GM19452 (cell line): ENCODE results near the gene P2RX2.

Source experiments
- ATAC-seq: cut with Tn5 transposase; IDR thresholded peaks from one replicate; pipeline ENCODE4 v1.9.1; 2021; ENCODE audit not compliant: unreplicated experiment

P2RX2 gene

GRCh38 chr12:132635076-132635955 lies 16.7 kb downstream of the P2RX2 start:
- no peak for ATAC-seq

DNA sequence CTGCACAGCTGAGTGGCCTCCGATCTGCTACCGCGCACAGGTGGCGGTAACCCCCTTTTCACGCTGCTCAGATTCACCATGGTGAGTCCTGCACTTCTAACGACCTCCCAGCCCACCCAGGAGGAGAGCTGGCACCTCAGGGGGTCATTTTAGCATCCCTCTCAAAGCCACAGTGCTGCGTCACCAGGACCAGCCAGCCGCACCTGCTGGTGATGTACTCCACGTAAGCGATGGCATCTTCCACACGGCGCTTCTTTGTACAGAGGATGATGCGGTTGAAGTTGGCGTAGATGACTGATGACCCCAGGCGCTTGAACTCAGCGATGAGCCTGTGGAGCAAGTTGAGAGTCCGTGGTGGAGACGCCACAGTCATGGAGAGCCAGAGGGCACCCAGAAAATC lies 19.2 kb downstream of the P2RX2 start:
- no peak for ATAC-seq

DNA sequence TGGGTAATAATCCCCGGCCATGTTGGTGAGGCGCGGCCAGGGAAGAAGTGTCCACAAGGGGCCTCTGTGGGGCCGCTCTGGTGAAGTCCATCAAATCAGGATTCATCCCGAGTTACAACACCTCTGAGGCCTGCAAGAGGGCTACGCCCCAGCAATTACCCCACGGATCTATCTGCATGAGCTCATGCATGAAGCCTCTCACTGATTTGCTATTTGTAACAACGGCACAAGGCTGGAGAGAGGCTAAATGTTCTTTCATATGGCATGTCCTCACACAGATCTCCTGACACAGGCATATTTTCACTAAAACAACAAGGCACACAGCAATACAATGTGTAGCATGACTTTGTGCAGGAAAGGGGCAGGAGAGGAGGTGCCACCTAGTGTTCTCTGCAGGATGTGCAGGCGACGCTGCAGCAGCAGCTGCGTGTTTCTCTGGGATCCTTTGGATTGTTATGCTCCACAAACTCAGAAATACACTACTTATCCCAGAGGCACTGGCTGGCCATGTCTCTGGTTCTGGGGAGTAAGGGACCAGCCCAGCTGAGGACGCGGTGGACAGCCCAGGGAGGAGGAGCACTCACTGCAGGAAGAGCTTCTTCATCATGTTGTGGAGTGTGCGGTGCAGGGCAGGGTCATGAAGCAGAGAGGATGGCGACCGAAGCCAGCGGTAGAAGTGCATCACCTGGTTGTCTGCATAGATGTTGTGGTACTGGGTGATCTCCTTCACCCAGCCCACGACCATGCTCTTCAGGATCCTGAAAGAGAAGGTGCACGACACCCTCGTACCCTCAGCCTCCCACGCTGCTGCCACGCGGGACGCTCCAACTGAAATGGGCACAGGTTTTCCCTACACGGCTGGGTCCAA lies 20.2 kb downstream of the P2RX2 start:
- ATAC-seq, result no peak

DNA sequence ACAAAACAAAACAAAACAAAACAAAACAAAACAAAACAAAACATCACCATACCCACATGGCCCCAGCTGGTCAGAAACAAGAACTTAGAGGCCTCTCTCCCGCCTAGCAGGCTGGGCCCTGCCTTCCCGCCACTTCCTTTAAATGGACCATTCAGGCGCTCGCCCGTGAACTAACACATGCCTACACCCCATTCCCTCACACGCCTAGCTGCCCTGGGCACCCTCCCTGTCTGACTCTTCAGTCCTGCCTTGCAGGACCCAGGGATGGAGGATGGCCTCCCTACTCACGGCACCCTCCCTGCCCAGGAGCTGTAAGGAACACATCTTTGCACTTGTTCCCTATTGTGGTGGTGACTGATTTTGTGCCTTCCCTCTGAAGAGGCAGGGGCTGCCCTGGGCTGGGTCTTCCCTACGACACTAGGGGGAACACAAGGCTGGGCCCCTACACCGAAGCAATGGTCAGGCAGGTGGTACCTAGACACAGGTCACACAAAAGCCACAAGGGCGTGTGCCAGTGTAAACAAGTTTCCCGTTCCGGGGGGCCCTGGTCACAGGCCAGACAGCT lies 21.5 kb downstream of the P2RX2 start:
- ATAC-seq, result no peak

DNA sequence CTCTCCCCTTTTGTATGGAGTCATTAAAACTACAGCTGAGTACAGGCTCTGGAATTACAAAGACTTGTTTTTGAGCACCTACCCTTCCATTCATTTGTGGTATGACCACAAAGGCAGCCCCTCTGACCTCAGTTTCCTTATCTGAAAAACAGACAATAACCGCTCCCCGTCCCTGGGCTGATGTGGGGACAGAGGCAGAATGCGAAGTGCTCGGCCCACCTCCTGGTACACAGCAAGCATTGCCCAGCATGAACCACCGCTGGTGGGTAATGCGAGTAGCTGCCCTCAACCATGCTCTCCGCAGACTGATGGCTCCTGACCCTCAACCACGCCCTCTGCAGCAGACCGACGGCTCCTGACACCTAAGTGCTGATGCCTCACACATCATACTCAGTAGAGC lies 22.4 kb downstream of the P2RX2 start:
- no peak for ATAC-seq

GRCh38 chr12:132641811-132642650 lies 23.5 kb downstream of the P2RX2 start:
- no peak for ATAC-seq

GRCh38 chr12:132642846-132643835 lies 24.6 kb downstream of the P2RX2 start:
- no peak for ATAC-seq

GRCh38 chr12:132646850-132647249 lies 28.3 kb downstream of the P2RX2 start:
- ATAC-seq, result no peak

GRCh38 chr12:132647858-132648257 lies 29.3 kb downstream of the P2RX2 start:
- no peak for ATAC-seq

GRCh38 chr12:132648616-132649225 lies 30.1 kb downstream of the P2RX2 start:
- no peak for ATAC-seq

DNA sequence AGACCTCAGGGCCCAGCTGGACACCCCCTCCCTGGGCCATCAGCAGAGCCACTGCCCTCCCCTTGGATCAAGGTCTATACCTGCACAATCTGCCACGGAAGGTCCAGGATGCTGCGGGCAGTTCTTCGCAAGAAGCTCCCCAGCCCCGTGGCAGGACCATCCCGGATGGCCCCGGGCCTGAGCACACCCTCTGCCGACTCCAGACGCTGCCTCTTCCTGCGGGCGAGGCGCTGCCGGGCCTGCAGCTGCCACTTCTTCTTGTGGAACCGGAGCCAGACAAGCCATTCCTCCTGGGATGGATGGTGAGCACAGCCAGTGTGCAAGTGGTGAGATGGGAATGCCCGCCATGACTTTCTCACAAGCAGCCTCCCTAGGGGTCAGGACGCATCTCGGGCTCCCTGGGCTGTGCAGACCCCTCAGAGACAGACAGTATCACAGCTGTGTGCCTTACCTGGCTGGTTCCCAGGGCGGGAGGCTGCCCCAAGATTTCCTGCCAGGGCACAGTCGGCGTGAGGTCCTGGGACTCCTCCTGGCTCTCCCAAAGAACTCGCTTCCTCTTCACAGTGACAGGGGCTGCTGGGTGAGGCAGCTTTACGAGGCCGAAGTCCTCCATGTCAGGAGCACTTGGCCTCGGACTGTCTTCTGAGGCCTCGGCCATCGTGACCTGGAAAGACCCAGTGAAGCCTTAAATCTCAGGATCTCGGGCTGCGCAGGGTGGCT lies 30.8 kb downstream of the P2RX2 start:
- no peak for ATAC-seq

DNA sequence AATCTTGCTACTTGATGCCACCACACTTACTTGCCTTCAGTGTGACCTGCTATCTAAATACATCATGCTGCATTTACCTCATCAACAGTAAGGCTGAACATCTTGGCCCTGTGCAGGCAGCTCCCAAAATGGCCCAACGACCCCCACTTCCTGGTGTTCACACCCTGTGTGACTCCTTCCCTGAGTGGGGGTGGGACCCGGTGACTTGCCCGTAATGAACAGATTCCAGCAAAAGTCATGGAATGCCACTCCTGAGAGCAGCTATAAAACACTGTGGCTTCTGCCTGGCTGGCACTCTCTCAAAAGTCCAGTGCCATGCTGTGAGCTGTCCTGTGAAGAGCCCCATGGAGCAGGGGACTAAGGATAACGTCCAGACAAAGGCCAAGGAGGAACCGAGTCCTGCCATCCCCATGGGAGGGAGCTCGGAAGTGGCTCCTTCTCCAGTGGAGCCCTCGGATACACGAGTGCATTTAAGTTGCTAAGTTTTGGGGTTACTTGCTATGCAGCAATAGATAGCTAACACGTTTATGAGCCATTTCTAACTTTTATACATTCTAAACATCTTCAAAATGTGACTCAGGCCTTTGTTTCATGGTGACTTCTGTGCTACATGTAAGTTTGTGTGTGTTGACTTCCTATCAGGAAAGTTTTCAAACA lies 33.0 kb downstream of the P2RX2 start:
- no peak for ATAC-seq

GRCh38 chr12:132653567-132654290 lies 35.2 kb downstream of the P2RX2 start:
- no peak for ATAC-seq

GRCh38 chr12:132657004-132657727 lies 38.6 kb downstream of the P2RX2 start:
- no peak for ATAC-seq

- ATAC-seq, result no peak
Measured at GRCh38 chr12:132658149-132658894, 39.7 kb downstream of the P2RX2 start.

DNA sequence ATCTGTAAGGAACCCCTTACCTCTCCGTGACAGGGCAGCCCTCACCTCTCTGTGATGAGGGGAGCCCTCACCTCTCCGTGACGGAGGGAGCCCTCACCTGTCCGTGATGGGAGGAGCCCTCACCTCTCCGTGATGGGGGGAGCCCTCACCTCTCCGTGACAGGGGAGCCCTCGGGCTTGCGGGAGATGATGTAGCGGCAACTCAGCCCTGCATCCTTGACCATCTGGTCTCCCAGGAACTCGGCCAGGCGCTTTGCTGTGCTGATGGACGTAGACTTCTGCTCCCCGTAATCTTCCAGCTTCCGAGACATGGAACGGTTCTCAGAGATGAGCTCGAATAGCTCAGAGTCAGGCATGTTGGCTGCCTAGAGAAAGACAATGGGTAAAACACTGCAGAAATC lies 40.6 kb downstream of the P2RX2 start:
- no peak for ATAC-seq
